SU-DHL-6 (cell line): Measurements from ENCODE around the gene TPBGL.

Source experiments
- EZH2phosphoT487 ChIP-seq: fragments of 200-600 bp; sonication (generic), shearing (Covaris generic); conservative IDR thresholded peaks from 2 replicates; pipeline ENCODE4 v1.6.1; 2018; ENCODE audit warnings: mild to moderate bottlenecking, antibody characterized with exemption, low read length, moderate library complexity, mixed read lengths
- TF ChIP-seq, protein P1 (sequence below): fragments of 200-600 bp; sonication (generic); IDR thresholded peaks from one replicate; pipeline ENCODE4 v1.5.1; 2017; ENCODE audit warnings: antibody characterized with exemption, mild to moderate bottlenecking, low read length, moderate library complexity; ENCODE audit not compliant: insufficient read depth, poor library complexity, severe bottlenecking

DNA sequence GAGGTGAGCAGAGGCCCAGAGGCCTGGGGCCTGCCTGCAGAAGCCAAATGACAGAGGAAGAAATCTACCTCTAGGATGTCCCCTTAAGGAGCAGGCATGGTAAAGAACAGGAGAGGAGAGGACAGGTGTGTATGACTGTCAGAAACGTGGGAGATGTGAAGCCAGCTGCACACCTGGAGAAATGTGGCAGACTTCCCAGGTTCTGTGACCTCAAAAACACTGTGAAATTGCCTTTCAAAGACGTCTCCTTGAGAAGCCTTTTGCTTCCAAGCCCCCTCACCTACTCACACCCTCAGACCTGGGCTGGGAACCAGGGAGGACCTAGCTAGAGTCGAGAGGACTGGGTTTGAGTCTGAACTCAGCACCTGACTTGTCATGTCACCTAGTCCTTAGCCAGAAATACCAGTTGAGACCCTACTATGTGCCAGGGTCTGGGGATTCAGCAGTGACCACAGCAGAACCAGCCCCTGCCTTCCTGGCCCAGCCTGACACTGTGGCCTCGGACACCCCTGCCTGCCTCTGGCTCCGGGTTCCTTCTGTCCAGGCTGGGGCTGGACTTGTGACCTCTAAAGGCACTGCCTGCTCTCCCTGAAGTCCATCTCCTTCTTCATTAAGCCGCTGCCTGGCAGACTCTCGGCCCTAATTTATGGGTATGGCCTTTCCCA lies 5.6 kb downstream of the TPBGL start:
- TF ChIP-seq, protein P1, sequence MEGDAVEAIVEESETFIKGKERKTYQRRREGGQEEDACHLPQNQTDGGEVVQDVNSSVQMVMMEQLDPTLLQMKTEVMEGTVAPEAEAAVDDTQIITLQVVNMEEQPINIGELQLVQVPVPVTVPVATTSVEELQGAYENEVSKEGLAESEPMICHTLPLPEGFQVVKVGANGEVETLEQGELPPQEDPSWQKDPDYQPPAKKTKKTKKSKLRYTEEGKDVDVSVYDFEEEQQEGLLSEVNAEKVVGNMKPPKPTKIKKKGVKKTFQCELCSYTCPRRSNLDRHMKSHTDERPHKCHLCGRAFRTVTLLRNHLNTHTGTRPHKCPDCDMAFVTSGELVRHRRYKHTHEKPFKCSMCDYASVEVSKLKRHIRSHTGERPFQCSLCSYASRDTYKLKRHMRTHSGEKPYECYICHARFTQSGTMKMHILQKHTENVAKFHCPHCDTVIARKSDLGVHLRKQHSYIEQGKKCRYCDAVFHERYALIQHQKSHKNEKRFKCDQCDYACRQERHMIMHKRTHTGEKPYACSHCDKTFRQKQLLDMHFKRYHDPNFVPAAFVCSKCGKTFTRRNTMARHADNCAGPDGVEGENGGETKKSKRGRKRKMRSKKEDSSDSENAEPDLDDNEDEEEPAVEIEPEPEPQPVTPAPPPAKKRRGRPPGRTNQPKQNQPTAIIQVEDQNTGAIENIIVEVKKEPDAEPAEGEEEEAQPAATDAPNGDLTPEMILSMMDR: no peak
- no peak for TF ChIP-seq EZH2phosphoT487
